K562 (cell line): Measurements from ENCODE around the gene RARA. TPM values are rescaled to one million over a fixed set of nuclear protein-coding genes. Genes with fewer than 3 reads are reported as not detected.

Source experiments
- CBX3 ChIP-seq, 2 experiments: IDR thresholded peaks; 1 replicate in 1 of 2; 2 replicates in 1 of 2; pipeline ENCODE4 v1.6.1; 2012; ENCODE audit warnings: inconsistent platforms in 2 of 2, low read length in 2 of 2, borderline replicate concordance in 1 of 2, control low read depth in 1 of 2
- ELF2 ChIP-seq: fragments of 250-450 bp; sonication (Bioruptor Pico); IDR thresholded peaks from 2 replicates; pipeline ENCODE4 v1.5.0; 2021; ENCODE audit warnings: mild to moderate bottlenecking
- ETV5 ChIP-seq: sonication (generic); formaldehyde crosslinking; IDR thresholded peaks from 2 replicates; pipeline ENCODE4 v1.4.0; 2020; ENCODE audit warnings: low read depth, mild to moderate bottlenecking, missing genetic modification reagents
- KLF16 ChIP-seq: IDR thresholded peaks from 2 replicates; pipeline ENCODE4 v1.6.1; 2016; ENCODE audit warnings: antibody characterized with exemption
- SP1 ChIP-seq: sonication (generic); formaldehyde crosslinking; IDR thresholded peaks from 2 replicates; pipeline ENCODE4 v1.8.1; 2022; ENCODE audit warnings: mild to moderate bottlenecking, missing genetic modification reagents
- TBP ChIP-seq: optimal IDR thresholded peaks from 2 replicates; pipeline ENCODE3; 2011; ENCODE audit warnings: low read depth, low read length, improper control_type of control experiment
- polyA plus RNA-seq, 8 experiments: library from polyadenylated mRNA; depleted of rRNA in 4 of 8; stranded (reverse) in 5 of 8; unstranded in 3 of 8; fragments of >200 nt; fragmentation: Nextera tagmentation in 2 of 8; fragmentation: Illumina TruSeq in 1 of 8; extraction: Ambion mirVana in 2 of 8; extraction: Trizol in 1 of 8; gene quantifications; 2 replicates each; pipeline versions ENCODE4 v1.2.1 to v1.2.3, GENCODE V29; 2011 to 2014; ENCODE audit warnings: inconsistent platforms in 1 of 8, missing spikeins in 1 of 8
- total RNA-seq, 7 experiments: library from RNA; depleted of rRNA in 6 of 7; stranded (reverse); fragments of >200 nt in 6 of 7; fragmentation: Illumina TruSeq in 2 of 7; extraction: Trizol in 2 of 7; gene quantifications; 2 replicates each; pipeline versions ENCODE4 v1.2.1 to v1.2.3, GENCODE V29; 2011 to 2021; ENCODE audit warnings: low replicate concordance in 1 of 7
- TF ChIP-seq, protein P1 (sequence below), 3 experiments: IDR thresholded peaks in 2 of 3; conservative IDR thresholded peaks in 1 of 3; 2 replicates each; pipeline ENCODE4 v1.5.1; 2011 to 2012; ENCODE audit warnings: low read length in 3 of 3, mild to moderate bottlenecking in 3 of 3, control low read depth in 2 of 3, improper control_type of control experiment in 1 of 3, inconsistent platforms in 1 of 3, low read depth in 1 of 3, mixed read lengths in 1 of 3, moderate library complexity in 1 of 3; ENCODE audit not compliant: insufficient read depth in 2 of 3

RARA gene
- total and polyA plus RNA-seq, 9 of the 15 experiments (the other 6 are each of a cell fraction or from before 2014, with no cell fraction given), result 0.10 to 28.0 (median 7.9) TPM

- TF ChIP-seq, protein P1, sequence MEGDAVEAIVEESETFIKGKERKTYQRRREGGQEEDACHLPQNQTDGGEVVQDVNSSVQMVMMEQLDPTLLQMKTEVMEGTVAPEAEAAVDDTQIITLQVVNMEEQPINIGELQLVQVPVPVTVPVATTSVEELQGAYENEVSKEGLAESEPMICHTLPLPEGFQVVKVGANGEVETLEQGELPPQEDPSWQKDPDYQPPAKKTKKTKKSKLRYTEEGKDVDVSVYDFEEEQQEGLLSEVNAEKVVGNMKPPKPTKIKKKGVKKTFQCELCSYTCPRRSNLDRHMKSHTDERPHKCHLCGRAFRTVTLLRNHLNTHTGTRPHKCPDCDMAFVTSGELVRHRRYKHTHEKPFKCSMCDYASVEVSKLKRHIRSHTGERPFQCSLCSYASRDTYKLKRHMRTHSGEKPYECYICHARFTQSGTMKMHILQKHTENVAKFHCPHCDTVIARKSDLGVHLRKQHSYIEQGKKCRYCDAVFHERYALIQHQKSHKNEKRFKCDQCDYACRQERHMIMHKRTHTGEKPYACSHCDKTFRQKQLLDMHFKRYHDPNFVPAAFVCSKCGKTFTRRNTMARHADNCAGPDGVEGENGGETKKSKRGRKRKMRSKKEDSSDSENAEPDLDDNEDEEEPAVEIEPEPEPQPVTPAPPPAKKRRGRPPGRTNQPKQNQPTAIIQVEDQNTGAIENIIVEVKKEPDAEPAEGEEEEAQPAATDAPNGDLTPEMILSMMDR (IDR thresholded peaks at IDR 0.05 in 2 of 3, conservative IDR thresholded peaks at IDR 0.05 in 1 of 3; ENCODE audit: insufficient read depth in 2 of 3, low read depth in 1 of 3, low read length in 3 of 3), result peak; percentile 88 to 94 (median 89)
- peak; percentile 56 for TF ChIP-seq TBP
- TF ChIP-seq CBX3 (IDR thresholded peaks at IDR 0.05; ENCODE audit: borderline replicate concordance in 1 of 2, low read length in 2 of 2), result peak in 1 of 2 experiments; percentile 64; a peak in 1 of 3 replicates
- peak; percentile 53; the same call in 1 of the 2 replicates for TF ChIP-seq ELF2 (CRISPR knock-in tag)
- no peak for TF ChIP-seq SP1 (CRISPR knock-in tag)
- TF ChIP-seq ETV5 (CRISPR knock-in tag), result peak; percentile 60; the same call in 1 of the 2 replicates
- peak; percentile 56; the same call in 1 of the 2 replicates for TF ChIP-seq KLF16
- TF ChIP-seq, all 486 proteins: peak for 76
Observed at GRCh38 chr17:40362696-40363110, 53.7 kb downstream of the RARA start (continued).
